Measurements from ENCODE around the gene RNF144A.

- TF ChIP-seq EZH2 (IDR thresholded peaks at IDR 0.05; ENCODE audit: borderline replicate concordance, insufficient read depth, low read depth, low read length, poor library complexity, severe bottlenecking) (no peak), CTCF (IDR thresholded peaks at IDR 0.05) (no peak)
Observed at GRCh38 chr2:7011356-7012083, 94.3 kb downstream of the RNF144A start.
